ENCODE data around the gene RGS6. TPM values are rescaled to one million over a fixed set of nuclear protein-coding genes. Genes with fewer than 3 reads are reported as not detected.
A peak's percentile ranks its signal among the peaks of the same experiment; 100 is the strongest.

The RGS6 gene
- total RNA-seq, 1 donor from 2014 or later, result 26.0 TPM

DNA sequence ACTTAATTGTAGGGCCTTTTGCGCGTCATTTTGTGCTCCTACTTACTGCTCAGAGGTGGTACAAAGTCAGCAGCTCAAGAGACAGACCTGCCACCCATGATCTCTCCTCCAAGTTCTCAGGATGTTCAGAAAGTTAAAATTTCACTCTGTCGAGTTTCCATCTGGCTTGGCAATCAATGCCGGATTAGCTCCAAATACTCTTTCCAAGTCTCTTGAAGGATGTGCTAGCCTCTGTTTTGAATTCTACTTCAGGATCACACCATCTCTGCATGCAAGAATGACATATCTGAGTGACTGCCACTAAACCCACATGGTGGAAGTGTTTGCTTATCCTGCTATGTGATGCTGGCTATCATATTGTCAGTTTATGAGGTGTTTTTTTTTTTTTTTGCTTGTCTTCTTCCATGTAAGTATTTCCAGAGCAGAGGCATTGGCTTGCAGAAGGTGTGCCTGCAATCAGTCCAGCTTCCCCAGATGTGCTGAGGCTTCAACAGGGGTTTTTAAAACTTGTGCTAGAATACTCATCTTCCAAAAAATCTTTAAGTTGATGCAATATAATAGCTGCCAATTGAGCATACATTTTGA is 125.6 kb downstream of the RGS6 start:
- no peak for DNase-seq
- no peak for ATAC-seq
- intact Hi-C loops (cut with micrococcal nuclease), result no loop called here

DNA sequence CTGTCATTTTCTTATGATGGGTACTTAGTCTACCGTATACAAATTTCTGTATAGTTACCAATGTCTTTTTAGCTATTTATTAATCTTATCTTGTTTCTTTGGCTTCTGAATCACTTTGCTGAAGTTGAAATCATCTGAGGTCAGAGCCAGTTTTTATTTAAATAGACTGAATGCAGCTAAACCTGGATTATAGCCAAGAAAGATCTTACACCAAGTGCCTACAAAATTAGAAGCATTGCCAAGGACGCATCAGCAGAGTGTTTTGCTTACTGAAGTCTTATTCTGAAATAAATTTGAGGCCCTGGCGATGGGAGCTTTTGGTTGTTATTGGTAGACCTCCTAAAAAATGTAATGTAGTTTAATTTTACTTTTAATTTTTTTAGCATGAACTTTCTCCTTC is 128.2 kb downstream of the RGS6 start:
- peak; percentile 66 for ATAC-seq
- DNase-seq, result no peak
- intact Hi-C loops (cut with micrococcal nuclease), result no loop called here

DNA sequence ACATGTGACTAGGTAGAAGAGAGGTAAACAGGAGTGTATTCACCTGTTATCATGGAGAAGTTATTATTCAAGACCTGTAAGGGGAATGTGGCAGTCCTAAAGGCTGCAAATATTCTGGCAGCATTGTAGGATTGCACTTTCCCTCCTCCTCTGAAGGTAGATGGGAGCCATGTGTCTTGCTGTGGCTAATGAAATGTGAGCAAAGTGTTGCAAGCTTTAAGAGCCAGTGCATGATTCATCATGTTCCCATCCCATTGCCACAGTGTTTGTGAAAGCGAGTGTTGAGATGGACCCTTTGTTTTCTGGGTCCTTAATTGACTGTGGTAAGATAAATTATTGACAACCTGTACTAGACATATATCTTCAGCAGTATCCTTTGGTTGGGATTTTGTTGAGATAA is 128.7 kb downstream of the RGS6 start:
- DNase-seq, result no peak
- peak; percentile 71 for ATAC-seq
- intact Hi-C loops (cut with micrococcal nuclease), result no loop called here

DNA sequence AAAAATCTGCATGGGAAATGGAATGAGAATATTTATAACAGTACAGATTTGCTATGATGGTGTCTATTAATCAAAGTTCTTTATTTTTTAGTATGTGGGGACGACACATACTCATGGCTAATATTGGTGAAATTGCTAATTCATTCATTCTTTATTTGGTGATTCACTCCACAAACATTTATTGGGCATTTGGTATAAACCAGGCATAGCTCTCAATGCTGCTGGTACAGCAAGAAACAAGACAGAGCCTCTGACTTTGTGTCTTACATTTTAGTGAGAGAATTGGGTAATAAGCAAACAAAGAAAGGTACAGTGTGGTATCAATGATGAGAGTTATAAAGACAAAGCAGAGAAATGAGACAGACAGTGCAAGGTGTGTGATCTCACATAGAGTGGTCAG is 129.5 kb downstream of the RGS6 start:
- ATAC-seq (no peak), DNase-seq (no peak)
- intact Hi-C loops (cut with micrococcal nuclease), result no loop called here

DNA sequence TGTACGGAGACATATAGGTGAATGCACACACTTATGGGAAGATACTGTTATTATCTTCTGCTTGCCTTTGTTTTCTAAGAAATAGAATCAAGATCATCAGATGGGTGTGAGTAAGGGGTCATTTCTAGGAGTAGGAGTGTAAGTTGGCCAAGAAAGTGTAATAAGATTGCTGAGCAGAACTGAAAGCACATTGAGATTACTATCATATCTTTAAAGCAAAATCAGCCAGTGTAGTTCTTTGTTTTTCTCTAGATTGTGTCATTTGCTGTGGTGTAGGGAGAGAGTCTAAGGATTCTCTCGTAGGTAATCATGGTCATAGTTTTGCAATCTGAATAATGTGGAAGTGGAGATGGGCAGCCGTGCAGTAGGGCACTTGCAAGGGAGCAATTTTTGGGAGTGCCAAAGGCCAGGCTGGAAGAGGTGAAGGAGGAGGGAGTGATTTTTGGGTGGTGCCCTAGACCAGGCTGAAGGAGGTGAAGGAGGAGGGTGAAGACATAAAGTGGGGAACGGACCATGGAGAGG is 131.6 kb downstream of the RGS6 start:
- intact Hi-C loops (cut with micrococcal nuclease), result no loop called here
- ATAC-seq, result no peak
- no peak for DNase-seq

DNA sequence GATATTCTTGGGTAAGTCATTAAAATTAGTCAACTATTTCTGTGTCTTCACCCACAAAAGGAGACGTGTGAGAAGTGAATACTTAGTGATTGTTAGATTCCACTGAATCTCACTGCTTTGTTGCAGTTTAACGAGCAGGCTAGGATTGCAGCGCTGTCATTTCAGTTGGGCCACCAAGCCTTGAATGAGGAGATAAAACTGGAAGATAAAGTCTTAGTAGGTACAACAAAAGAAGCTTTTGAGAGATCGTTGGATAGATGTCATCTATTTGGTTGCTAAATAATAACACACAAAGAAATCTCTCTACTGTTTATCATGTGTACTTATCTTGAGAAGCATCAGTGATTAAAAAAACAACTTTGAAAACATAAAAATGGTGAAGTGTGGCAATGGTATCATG is 132.3 kb downstream of the RGS6 start:
- ATAC-seq (no peak), DNase-seq (no peak)
- intact Hi-C loops (cut with micrococcal nuclease), result no loop called here

DNA sequence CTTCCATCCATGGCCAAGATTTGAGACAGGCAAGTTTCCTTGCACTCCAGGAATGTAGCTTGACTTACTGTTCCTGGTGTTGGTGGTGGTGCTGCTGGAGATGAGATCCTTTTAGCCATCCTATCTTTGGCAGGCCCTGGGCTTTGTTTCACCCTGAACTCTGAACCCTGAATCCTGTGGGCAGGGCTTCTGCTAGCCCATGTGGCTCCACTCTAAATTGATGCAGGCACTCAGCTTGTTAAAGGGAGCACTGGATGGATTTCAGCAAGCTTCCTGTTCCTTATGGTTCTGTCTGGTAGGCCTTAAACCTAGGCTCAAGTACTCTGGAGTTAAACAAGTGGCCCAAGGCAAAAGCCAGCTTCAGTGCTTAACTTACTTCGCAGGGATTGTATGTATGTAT is 138.2 kb downstream of the RGS6 start:
- DNase-seq (no peak), ATAC-seq (no peak)
- intact Hi-C loops (cut with micrococcal nuclease), result no loop called here

DNA sequence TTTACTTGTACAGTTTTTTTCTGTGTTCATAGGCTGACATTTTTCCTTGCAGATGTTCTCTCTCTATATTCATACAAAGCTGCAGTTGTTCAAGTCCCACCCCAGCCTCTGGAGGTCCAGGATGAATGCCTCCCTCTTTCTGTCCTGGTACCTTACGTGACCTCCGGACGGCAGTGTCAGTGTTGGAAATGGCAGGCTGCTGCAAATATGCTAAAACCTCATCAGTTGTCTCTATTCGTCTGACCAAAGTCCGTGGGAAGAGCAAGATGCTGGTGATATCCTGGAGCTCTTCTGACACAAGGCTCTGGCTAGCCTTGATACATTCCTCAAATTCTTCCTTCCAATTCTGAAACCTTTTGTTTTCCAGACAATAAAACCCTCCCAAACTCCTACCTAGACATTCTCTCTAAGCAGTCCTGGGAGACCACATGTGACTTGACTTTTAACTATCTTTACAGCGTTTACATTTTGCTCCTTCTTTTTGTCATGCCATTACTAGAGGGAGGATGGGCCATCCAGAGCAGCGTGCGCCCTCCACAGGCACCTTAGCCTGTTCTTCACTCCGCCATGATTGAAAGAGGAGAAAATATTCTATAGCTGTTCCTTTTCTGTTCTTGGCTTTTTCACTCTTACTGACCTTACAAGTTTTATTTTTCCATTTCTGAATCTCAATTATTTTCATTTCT is 143.6 kb downstream of the RGS6 start:
- intact Hi-C loops (cut with micrococcal nuclease), result no loop called here
- ATAC-seq (no peak), DNase-seq (no peak)

DNA sequence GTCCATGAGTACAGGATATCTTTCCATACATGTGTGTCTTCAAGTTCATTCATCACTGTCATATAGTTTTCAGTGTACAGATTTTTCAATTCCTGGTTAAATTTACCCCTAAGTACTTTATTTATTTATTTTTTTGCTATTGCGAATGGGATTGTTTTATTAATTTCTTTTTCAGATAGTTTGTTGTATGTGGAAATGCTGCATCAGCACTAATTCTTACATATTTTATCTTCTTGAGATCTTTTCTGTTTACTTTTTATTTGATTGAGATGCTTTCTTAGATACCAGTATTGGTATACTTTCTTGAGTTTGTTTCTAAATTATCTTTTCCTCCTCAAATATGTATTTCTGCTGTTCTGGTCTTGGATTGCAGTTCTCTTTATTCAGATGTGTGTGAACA is 148.9 kb downstream of the RGS6 start:
- intact Hi-C loops (cut with micrococcal nuclease), result no loop called here
- ATAC-seq, result no peak
- DNase-seq, result no peak

DNA sequence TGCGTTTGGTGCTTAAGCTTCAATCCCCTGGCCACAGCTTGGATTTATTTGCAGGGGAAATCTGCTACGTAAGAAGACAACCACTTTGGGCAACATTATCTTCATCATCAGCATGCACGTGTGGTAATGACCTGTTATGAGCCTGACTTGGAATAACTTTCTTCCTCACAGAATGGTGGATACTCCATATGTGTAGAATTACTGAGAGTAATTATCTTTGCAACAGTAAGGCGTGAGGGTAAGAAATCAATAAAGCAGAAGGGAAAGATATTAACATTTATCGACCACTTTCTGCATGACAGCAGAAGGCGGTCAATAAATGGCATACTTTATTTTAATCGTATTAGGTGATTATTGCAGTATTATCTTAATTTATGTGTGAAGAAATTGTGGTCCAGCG is 152.7 kb downstream of the RGS6 start:
- no peak for ATAC-seq
- intact Hi-C loops (cut with micrococcal nuclease), result no loop called here
- DNase-seq, result no peak

DNA sequence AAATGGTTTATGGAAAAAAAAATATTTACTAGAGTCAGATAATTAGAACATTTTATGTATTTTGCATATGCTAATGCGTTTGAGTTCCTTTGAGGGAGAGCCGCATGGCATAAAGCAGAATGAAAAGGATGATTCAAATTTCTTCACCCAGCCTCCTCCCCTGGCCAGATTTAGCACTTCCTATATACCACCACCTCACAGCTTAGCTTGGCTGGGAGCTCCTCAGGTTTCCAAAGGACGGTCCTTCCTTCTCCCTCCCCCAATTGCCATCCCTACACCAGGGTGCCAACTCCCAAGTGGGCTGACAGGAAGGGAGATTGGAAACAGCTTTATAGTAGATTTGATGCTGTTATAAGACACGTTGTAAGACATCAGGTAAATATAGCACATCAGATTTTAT is 157.4 kb downstream of the RGS6 start:
- DNase-seq, result no peak
- intact Hi-C loops (cut with micrococcal nuclease), result no loop called here
- no peak for ATAC-seq

DNA sequence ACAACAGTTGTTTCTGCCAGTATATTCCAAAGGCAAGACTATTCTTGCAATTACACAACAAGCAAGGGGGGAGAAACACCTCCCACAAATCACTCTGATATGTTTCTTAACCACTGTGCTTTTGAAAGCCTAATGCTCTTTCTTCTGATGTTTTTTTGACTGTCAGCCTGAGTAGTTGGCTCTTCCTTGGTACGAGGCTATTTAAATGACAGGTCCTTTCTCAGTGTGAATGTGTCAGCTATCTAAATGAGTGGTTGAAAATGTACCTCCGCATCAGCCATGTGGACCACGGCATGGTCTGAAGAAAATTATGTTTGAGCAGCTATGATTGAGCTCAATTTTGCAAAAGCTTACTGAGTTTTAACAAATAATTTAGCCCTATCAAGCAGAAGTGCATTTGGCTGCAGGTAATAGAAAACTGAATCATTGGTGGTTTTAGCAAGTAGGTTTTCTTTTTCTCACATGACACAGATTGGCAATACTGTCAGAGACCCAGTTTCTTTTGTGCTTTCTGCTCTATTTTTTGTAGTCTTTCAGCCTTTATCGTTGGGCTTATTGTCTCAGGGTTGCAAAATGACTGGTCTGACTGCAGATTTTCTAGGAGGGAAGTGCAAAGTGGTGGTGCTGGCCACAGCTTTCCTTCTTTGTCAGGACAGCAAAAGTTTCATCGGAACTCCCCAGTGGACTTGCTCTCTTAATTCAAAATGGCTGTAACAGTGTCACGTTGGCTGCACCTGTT is 162.8 kb downstream of the RGS6 start:
- intact Hi-C loops (cut with micrococcal nuclease), result no loop called here
- no peak for ATAC-seq
- no peak for DNase-seq

DNA sequence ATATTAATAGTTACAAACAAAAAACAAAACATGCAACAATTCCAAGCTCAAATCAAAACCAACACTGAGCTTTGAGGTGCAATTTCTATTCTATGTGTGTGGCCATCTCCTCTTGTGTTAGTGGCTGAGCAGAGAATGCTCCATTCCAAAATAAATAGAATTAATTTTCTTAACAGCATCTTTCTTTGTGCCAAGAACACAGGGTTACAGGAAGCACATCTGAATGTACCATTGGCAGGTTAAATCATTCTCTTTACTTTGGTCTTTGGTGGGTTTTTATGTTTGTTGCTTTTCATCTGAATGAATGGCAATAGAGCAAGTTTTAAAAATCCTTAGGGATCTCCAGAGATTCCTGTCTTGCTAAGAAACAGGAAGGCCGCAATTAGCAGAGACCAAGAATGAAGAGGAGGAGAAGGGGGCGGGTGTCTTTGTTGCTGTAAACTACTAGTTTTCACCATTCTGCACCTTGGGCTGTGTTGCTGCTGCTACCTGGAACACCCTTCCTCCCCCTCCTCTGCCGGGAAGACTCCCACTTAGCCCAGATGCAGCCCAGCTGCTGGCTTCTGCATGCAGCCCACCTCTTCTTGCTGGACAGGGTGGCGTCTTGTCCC is 165.0 kb downstream of the RGS6 start:
- intact Hi-C loops (cut with micrococcal nuclease), result no loop called here
- peak; percentile 21 for ATAC-seq
- DNase-seq, result no peak

DNA sequence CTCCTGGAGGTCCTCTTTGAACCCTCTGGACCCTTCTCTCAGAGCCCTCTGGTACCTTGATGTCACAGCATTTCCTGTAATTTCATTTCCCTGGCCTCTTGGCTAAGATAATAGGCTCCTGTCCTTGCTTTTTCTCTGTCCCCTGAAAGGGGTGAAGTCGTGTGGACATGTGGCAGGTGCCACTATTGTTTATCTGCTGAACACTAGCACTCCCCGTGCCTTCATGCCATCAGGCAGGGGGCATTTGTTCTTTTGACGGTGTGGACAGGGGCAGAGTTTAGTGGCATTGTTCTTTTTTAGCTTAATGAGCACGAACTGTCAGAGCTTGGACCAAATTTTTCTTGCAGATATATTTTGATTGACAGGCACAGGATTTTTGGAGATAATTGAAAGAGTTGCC is 166.0 kb downstream of the RGS6 start:
- ATAC-seq, result peak; percentile 48

DNA sequence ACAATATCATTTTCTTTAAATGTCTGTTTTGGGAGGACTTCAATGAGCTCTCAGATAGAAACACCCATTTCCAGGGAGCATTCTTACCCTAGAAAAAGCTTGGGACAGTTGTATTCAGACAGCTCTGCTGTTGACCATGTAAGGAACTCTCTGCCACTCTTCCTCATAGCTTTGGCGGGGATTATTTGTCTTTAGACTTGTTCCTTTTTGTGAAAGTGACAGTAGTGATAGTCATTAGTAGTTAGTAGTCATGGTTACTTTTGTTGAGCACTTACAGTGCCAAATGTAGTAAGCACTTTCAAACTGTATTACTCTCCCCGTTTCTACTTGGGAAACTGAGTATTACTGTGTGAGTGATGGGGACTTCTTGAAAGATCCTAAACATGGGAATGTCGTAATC is 167.3 kb downstream of the RGS6 start:
- intact Hi-C loops (cut with micrococcal nuclease), result no loop called here
- ATAC-seq (no peak), DNase-seq (no peak)

More for the DNA sequence above, 166.0 kb downstream of the RGS6 start:
- no peak for DNase-seq
- intact Hi-C loops (cut with micrococcal nuclease), result no loop called here

DNA sequence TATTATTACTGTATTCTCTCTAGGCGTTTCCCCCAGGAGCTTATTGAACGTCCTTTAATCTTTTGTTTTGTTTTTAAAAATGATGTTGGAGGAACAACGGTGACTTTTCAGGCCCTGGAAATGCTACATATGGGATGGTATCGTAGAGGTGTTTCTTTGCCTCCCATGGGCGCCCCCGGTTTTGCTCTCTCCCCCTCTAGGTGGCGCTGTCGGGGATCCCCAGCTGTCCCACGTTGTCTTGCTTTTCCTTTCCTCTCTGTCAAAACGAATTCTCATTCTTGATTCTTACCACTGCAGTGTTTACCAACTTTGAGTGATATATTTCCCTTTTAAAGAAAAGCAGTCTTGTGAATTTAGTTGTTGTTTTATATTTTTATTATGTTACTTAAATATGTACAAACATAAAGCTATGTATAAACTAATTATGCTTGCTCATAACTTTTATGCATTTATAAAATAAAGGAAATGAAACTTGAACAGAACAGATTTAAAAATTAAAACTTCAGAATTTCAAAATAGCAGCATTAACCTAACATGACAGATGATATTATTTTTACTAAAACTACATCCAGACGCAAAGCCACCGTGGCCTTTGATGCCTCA is 171.9 kb downstream of the RGS6 start:
- ATAC-seq (no peak), DNase-seq (peak; percentile 31)
- intact Hi-C loops (cut with micrococcal nuclease), result no loop called here

DNA sequence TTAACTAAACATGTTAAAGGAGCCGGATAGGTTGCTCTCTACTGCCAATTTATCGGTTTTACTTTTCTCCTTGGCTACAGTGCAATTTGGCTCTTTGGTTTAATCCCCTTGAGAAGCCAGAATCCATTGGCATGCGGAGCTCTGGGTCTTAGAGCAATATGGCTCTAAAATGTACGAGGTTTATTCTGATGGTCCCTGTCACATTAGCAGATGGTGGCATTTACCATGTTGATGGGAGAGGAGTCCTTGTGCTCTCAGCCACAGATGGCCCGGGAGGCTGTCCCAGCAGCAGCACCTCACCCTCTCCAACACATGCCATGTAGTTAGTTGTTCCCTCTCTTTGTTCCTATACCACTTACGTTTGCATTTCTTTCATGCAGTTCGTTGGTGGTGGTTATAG is 179.7 kb downstream of the RGS6 start:
- no peak for DNase-seq
- intact Hi-C loops (cut with micrococcal nuclease), result no loop called here
- no peak for ATAC-seq

DNA sequence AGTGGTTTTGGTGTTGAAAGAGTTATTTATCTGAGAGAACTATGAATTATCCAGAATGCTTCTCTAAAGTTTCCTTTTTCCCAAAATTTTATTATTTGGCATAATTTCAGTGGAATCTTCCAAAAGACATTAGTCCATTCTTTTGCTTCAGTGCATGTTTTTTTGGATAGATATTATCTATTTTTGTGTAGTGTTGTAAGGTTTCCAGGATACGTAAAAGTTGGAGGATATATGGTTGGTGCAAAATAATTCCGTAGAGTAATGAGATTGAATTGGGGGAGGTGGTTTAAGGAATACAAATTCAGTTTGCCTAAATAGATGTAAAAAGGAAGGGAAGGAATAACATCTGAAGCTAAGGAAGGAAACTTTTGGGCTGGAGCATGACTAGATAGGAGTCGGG is 186.6 kb downstream of the RGS6 start:
- ATAC-seq, result no peak
- intact Hi-C loops (cut with micrococcal nuclease), result no loop called here
- no peak for DNase-seq

DNA sequence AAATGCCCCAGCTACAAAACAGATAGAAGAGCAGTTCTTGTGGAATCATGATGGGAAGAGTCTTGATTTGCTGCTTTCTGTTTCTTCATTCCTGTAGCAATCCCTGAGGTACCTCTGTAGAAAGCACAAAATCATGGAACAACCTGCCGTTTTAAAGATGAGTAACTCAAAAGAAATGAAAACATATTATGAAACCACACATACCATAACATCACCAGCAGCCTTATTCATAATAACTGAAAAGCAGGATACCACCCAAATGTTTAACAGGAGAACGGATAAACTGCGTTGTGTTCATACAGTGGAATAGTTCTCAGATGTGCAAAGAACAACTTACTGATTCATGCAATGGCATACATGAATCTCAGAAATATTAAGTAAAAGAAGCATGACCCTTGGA is 188.1 kb downstream of the RGS6 start:
- intact Hi-C loops (cut with micrococcal nuclease), result no loop called here
- ATAC-seq (no peak), DNase-seq (no peak)

DNA sequence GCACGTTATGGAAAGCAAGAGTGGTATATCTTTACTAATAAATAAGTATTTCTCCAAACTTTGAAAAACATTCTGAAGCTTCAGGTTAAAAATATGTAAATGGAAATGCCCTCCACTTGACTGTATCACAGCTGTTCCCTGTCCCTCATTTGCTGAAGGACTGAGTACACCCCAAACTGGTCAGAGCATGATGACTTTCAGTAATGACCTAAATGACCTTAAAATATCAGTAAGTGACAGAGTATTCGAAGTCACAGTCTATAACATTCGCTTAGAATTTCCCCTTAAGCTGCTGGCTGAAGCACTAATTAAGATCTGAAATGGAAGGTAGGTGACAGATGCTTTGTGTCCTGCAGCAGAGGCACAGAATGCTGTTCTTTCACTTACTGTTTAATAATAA is 191.5 kb downstream of the RGS6 start:
- intact Hi-C loops (cut with micrococcal nuclease), result no loop called here
- DNase-seq (no peak), ATAC-seq (no peak)
